ENCODE data around the gene TPRKB.
"Not testable (repeated sequence)": the region's sequence is repeated elsewhere in the genome, so short reads cannot be mapped to it uniquely, and the experiment has no call there.

TPRKB gene

GRCh38 chr2:73736378-73736777, 767 bp downstream of the TPRKB start:
- no peak for FAIRE-seq

- no peak for FAIRE-seq
Observed at GRCh38 chr2:73730810-73731209, 6.3 kb downstream of the TPRKB start.

- no peak for FAIRE-seq
Observed at GRCh38 chr2:73728711-73729110, 8.4 kb downstream of the TPRKB start.

GRCh38 chr2:73728043-73728442, 9.1 kb downstream of the TPRKB start:
- FAIRE-seq, result no peak

GRCh38 chr2:73726657-73727056, 10.5 kb downstream of the TPRKB start:
- FAIRE-seq, result not testable (repeated sequence)

GRCh38 chr2:73718851-73719621, 18.1 kb downstream of the TPRKB start:
- FAIRE-seq, result no peak

- no peak for FAIRE-seq
Observed at GRCh38 chr2:73718421-73718820, 18.7 kb downstream of the TPRKB start.

GRCh38 chr2:73717695-73718094, 19.4 kb downstream of the TPRKB start:
- FAIRE-seq, result not testable (repeated sequence)

GRCh38 chr2:73717251-73717606, 19.9 kb downstream of the TPRKB start:
- FAIRE-seq, result no peak

- FAIRE-seq, result no peak
Observed at GRCh38 chr2:73716543-73717250, 20.4 kb downstream of the TPRKB start.

- FAIRE-seq, result no peak
Observed at GRCh38 chr2:73714091-73714490, 23.1 kb downstream of the TPRKB start.

- no peak for FAIRE-seq
Observed at GRCh38 chr2:73708527-73708926, 28.6 kb downstream of the TPRKB start.

GRCh38 chr2:73707636-73708035, 29.5 kb downstream of the TPRKB start:
- no peak for FAIRE-seq

- FAIRE-seq, result no peak
Observed at GRCh38 chr2:73707058-73707457, 30.1 kb downstream of the TPRKB start.

GRCh38 chr2:73705091-73705490, 32.1 kb downstream of the TPRKB start:
- FAIRE-seq, result no peak

- no peak for FAIRE-seq
Observed at GRCh38 chr2:73704285-73704684, 32.9 kb downstream of the TPRKB start.

GRCh38 chr2:73703675-73704074, 33.5 kb downstream of the TPRKB start:
- no peak for FAIRE-seq

- not testable (repeated sequence) for FAIRE-seq
Observed at GRCh38 chr2:73702852-73703493, 34.2 kb downstream of the TPRKB start.

- FAIRE-seq, result no peak
Observed at GRCh38 chr2:73701968-73702665, 35.0 kb downstream of the TPRKB start.

- FAIRE-seq, result not testable (repeated sequence)
Observed at GRCh38 chr2:73701448-73701765, 35.7 kb downstream of the TPRKB start.

GRCh38 chr2:73700661-73701447, 36.3 kb downstream of the TPRKB start:
- FAIRE-seq, result no peak

GRCh38 chr2:73700131-73700611, 37.0 kb downstream of the TPRKB start:
- no peak for FAIRE-seq

- FAIRE-seq, result no peak
Observed at GRCh38 chr2:73699437-73699836, 37.7 kb downstream of the TPRKB start.
